GM18519 (cell line): Measurements from ENCODE around the gene ZNF81.
"Not testable (repeated sequence)": the region's sequence is repeated elsewhere in the genome, so short reads cannot be mapped to it uniquely, and the experiment has no call there.

ENCODE experiments used
- ATAC-seq: cut with Tn5 transposase; IDR thresholded peaks from one replicate; pipeline ENCODE4 v1.9.1; 2021; ENCODE audit warnings: mild to moderate bottlenecking, moderate library complexity; ENCODE audit not compliant: unreplicated experiment, low FRiP score

The ZNF81 gene

DNA sequence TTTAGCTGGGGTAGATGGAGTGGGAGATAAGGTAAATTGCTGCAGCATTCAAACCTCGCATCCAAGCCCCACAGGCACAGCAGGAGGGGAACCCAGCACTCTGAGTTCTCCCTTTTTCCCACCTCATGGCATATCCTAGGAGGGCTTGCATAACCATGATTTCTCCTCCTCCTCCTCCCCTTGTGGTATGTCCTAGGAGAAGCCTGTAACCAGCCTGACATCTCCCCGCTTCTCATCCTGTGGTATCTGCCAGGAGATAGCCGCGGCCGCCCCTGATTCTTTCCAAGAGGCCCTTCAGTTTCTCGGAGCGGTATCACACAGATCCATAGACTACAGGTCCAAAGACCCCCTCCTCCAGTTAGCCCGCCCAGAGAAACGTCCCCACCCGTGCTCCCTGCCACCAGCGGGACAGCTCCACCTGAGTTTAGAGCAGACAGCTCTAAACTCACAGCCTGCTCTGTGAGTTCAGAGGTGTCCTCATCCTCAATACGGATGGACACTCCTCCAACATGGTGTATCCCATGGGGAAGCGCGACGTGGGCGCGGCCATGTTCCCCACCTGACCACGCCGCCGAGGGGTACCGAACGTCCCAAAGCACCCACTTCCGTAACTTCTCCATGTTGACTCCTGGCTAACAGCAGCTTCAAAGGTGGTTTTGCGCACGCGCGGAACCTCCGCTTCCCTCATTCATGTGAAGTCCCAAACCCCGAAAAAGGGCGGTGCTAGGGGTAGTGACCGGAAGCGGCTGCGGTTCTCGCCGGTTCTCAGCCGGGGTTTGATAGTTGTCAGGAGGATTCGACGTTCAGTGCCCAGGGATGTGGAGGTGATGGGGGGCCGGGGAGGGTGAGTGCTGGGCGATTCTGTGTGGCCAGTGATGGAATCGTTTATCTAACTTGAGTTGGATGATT is at the start of gene ZNF81:
Gene ZNF81 (plus strand): TSS at position 739 of the 909 bp plus-strand sequence. CDS start 9,366 bp downstream, outside the sequence.
- ATAC-seq, result peak; percentile 74

DNA sequence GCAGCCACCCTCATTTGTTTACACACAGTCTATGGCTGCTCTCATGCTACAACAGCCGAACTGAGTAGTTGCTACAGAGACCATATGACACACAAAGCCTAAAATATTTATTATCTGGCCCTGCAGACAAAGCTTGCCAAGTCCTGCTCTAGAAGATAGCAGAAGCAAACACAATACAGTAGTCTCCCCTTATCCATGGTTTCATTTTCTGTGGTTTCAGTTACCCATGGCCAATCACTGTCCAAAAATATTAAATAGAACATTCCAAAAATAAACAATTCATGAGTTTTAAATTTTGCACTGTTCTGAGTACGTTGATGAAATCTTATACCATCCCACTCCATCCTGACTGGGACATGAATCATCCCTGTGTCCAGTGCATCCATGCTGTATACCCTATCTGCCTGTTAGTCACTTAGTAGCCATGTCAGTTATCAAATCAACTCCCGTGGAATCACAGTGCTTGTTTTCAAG is 40.2 kb upstream of the ZNF81 start:
- no peak for ATAC-seq

- no peak for ATAC-seq
Observed at GRCh38 chrX:47797084-47797483, 39.6 kb upstream of the ZNF81 start.

- ATAC-seq, result no peak
Observed at GRCh38 chrX:47798861-47799260, 37.8 kb upstream of the ZNF81 start.

DNA sequence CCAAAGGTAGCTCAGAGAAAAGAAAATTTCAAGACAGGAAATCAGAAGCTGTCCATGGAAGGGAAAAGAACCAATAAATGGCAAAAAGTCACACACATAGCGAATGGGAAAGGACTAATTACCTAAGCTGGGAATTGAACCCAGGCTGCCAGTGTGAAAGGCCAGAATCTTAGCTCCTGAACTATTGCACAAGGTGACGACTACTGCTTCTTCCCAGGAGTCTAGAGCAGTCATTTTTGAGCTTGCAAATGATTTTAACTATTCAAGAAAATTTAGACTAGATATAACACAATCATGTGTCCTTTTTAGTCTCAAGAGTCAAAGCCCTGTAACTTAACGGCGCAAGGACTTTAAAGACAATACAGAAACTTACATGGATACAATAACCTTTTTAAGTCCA is 34.1 kb upstream of the ZNF81 start:
- no peak for ATAC-seq

DNA sequence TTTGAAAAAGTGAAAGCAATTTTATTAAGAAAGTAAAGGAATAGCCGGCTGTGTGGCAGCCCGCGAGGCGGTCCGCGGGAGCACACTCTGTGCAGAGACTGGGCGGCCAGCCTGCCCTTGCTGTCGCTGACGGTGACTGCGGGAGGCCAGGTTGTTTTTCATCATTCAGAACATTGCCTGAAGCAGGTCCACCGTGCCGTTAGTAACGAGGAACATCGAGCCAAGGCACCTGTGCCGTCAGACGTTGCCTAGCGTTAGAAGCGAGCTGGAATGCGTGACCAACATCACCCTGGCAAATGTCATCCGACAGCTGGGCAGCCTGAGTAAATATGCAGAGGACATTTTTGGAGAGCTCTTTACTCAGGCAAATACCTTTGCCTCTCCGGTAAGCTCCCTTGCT is 33.6 kb upstream of the ZNF81 start:
- ATAC-seq, result not testable (repeated sequence)

DNA sequence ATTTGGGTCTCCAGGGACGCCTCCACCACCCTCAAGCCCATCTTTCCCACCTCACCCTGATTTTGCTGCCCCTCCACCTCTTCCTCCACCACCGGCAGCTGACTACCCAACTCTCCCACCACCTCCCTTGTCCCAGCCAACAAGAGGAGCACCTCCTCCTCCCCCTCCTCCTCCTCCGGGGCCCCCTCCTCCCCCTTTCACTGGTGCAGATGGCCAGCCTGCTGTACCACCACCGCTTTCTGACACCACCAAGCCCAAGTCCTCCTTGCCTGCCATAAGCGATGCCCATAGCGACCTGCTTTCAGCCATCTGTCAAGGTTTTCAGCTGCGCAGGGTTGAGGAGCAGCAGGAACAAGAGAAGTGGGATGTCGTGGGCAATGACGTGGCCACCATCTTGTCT is 32.4 kb upstream of the ZNF81 start:
- no peak for ATAC-seq

GRCh38 chrX:47805844-47806243 is 30.9 kb upstream of the ZNF81 start:
- not testable (repeated sequence) for ATAC-seq

DNA sequence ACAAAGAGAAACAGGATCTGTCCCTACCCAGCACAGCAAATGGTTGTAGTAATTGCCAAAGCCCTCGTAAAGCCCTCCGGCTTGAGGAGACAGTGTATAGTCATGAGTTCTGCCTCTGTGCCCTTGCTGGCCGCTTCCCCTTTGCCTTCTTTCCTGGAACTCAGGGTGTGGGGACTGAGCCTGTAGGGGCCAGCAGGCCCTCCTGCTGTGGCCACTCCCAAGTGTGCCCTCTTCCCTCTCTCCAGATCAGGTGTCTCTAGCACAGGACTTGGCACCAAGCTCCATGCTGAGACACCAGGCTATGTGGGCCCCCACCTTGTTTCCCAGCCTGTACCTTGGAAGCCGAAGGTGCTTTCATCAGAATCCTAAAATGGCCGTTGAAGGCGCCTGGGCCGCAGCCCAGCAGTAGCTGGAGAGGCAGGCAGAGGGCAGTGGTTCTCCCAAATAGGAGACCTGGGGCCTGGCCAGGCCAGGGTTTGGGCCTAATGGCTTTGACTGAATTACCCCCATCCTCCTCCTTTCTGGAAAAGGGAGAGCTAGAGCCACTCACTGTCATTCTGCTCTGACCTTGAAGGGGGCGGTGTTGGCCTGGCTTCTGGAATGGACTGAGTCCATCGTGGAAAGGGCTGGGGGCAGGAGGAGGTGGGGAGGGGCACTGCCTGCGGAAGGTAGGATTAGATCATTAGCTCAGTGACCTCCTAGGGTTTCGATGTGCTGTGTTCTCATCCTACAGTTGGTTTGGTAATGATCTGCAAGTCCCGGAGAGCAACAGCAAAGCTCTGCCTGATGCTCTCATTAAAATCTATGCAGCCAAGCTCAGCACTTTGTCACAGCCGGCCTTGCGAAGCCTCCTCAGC is 30.1 kb upstream of the ZNF81 start:
- ATAC-seq, result not testable (repeated sequence)

- not testable (repeated sequence) for ATAC-seq
Observed at GRCh38 chrX:47807272-47807538, 29.5 kb upstream of the ZNF81 start.

DNA sequence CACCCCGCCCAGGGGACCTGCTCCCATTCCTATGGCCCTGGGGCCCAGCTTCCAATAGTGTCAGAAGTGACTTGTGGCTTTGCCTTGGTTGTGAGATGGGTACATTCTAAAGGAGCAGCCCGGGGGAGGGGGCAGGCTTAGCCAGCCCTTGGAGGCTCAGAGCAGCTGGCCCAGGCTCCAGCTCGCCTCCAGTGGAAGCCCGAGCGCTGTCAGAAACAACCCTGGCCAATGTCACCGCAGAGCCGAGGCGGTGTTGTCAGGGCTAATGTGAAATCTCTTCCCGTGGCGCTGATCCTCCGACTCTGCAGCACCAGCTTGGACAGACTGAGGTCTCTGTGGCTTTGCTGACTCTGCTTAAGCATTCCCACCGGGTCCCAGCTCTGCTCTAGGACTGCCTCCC is 29.2 kb upstream of the ZNF81 start:
- ATAC-seq, result no peak

DNA sequence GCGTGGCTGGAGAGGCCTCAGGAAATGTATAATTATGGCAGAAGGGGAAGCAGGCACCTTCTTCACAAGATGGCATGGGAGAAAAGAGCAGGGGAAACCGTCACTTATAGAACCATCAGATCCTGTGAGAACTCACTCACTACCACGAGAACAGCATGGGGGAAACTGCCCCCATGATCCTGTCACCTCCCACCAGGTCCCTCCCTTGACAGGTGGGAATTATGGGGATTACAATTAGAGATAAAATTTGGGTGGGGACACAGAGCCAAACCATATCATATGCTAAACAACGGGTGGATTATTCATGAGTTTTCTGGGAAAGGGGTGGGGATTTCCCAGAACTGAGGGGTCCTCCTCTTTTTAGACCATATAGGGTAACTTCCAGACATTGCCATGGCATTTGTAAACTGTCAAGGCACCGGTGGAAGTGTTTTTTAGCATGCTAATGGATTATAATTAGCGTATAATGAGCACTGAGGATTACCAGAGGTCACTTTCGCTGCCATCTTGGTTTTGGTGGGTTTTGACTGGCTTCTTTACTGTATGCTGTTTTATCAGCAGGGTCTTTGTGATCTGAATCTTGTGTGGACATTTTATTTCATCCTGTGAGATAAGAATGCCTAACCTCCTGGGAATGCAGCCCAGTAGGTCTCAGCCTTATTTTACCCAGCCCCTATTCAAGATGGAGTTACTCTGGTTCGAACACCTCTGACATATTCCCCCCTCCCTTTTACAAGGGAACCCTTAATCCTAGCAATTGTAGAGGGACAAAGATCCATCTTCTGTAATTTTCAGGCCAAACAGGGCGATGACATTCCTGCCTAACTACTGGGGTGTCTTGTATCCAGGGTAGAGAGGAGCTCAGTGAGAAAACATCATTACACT is 27.6 kb upstream of the ZNF81 start:
- ATAC-seq, result no peak

GRCh38 chrX:47814851-47815250 is 21.9 kb upstream of the ZNF81 start:
- no peak for ATAC-seq

DNA sequence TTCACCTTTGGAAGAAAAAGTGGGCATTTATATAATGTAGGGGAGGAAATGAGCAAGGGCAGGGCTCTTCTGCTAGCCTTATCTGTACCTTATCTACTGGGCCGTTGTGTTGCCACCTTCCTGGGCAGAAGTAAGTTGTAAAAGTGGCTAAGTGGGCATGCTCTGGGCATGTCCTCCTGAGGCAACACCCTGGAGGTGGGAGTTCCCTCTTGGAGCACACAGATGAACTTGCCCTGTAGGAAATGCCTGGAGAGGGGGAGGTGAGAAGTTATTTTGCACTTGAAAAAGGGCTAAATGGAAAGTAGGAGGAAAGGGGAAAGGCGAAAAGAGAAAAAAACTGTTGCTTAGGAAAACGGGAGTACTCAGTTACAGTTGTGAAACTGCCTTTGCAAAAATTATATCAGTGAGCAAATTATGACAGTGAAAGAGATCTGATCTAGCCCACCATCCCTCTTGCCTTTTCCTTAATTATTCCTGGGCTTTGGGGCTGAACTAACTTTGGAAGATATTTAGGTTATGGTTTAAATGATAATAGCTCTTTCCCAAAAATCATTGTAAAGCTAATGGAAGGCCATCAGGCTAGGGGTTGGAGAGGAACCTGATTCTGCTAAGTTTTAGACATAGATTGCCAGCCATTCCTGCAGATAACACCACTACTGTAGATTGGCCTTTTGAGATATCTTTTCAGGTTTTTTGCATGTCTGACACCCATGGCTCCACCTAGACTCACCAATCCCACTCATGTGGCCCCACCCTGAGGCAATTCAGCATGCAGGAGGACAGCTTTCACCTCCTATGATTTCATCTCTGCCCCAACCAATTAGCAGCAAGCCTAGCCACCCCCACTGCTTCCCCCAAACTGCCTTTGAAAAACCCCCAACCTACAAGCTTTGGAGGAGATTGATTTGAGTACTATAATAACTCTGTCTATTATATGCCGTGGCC is 20.5 kb upstream of the ZNF81 start:
- ATAC-seq, result no peak

- ATAC-seq, result no peak
Observed at GRCh38 chrX:47817421-47817820, 19.3 kb upstream of the ZNF81 start.

DNA sequence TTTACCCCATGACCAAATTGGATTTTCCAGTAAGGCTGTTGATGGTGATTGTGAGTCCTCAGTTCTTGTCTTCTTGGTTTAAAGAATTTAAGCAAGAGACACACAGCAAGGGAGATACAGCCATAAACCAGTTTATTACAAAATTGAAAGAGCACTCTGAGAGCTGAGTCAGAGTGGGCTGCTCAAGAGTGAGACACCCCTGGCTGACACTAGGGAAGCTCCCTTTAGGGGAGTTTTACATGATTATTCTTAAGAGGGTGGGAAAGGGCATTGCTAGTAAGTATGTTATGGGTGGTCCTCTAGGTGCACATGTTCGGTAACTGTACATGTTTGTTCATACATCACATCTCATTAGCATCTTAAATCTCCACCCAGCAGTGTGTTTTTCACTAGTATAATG is 18.8 kb upstream of the ZNF81 start:
- no peak for ATAC-seq

DNA sequence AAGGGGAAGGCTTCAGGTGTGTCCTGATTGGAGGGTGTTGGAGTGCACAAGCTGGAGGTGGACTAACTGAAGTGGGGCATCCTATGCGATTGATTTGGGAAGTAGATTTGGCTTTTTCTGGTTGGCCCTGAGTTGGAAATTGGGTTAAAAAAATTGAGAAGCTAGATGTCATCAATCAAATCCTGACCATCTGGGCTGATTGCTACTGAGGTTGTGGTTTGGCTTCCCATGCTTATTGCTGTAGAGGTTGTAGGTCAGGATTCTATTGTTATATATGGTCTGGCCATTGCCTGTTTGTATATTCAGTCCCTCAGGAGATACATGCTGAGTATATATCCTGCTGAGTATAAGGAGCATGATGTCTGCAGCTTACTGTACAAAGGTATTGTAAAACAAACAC is 7.7 kb upstream of the ZNF81 start:
- no peak for ATAC-seq

DNA sequence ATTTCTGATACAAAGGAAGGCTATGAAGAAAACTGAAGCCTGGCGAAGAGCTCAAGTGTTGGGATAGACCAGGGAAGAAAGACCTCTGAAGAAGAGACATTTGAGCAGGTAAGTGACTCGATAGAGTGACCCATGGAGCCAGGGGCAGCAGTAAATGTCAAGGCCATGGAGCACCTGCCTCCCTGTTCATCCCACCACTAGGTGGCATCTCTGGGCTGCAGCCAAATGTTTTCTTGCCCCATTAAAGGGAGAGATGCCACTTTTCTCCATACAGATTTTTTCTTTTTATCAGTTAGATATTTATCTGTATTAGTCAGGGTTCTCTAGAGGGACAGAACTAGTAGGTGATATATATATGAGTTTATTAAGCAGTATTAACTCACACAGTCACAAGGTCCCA is 4.9 kb upstream of the ZNF81 start:
- no peak for ATAC-seq

DNA sequence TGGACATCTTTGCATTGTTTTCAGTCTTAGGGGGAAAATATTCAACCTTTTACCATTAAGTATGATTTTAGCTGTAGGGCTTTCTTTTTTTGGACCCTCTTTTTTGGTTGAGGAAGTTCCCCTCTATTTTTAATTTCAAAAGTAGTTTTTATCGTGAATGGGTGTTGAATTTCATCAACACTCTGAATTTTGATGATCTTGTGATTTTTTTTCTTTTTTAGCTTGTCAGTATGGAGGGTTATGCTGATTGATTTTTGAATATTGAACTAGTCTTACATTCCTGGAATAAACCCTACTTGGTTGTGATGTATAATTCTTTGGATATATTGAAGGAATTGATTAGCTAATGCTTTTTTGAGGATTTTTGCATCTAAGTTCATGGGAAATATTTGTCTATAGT is 1.7 kb downstream of the ZNF81 start:
- ATAC-seq, result no peak

DNA sequence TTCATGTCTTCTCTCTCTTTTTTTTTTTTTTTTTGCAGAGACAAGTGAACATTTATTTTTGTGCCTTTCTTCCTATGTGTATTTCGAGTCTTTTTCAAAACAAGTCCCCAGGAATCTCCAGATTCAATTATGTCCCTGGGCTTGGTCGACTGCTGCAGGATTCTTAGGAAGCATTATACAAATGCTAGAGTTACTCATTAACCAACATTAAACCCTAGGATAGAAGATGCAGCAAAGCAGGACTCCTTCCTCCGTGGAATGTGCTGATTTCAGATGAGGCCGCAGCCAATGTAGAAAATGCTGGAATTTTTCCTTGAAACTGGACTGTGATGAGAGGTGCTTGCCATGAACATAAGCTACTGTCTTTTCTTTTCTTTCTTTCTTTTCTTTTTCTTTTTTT is 3.4 kb downstream of the ZNF81 start:
- no peak for ATAC-seq
